ENCODE measurements around the gene MXRA7.

DNA sequence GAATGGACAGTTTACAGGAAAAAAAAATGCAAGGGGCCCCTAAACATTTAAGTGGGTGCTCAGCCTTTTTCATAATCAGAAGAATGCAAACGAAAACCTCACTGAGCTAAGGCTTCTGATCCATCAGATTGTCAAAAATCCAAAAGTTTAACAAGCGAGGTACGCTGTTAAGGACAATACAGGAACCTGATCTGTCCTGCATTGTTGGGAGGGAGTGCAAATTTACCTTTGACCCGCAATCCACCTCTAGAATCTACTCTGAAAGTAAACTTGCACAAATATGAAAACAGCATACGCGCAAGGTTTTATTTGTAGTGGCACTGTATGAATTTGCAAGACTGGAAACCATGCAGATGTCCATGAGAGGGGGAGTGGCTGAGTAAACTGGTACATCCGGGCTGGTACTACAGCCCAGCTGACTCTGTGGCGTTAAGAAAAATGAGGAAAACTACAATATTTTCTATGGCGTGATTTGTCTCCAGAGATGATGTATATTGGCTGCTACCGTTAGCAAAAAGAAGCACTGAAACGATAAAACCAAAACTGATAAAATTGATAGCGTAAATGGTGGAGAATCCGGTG, 38.4 kb downstream of the MXRA7 start:
- TF ChIP-seq POLR2AphosphoS5 (IDR thresholded peaks at IDR 0.05) (peak in 1 of 3 donors; percentile 24), CTCF (IDR thresholded peaks at IDR 0.05) (peak in 1 of 5 experiments; percentile 5), POLR2A (IDR thresholded peaks at IDR 0.05) (no peak), EP300 (IDR thresholded peaks at IDR 0.05; ENCODE audit: low read depth) (no peak)

Data from transverse colon (tissue), 4 donors.